Hematopoietic multipotent progenitor cell treated with erythropoietin and hydrocortisone succinate and interleukin-3 and kit ligand, for 17 days (in vitro differentiated cells): ENCODE data around the gene HPCA.

Source experiments
- DNase-seq: peaks from one replicate; pipeline ENCODE4 v3.0.0-alpha.2; 2015; ENCODE audit warnings: low spot score

HPCA gene

GRCh38 chr1:32890516-32891240 is 4.4 kb downstream of the HPCA start:
- no peak for DNase-seq

DNA sequence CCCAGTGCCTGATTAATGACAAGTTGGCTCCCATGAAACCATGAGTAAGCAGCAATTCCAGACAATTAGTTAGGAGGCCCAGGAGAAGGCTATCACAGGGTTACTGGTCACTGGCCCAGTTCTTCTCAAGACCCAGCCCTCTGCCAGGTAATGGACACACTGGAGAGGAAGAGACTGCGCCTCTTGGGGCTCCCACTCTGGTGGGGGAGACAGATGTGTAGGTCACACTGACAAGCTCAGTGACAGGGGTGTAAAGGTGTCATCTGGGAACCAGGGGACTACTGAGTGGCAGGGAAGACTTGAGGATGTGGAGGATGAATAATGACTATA is 4.9 kb downstream of the HPCA start:
- DNase-seq, result no peak

- no peak for DNase-seq
Measured at GRCh38 chr1:32891630-32892029, 5.3 kb downstream of the HPCA start.

GRCh38 chr1:32892368-32893197 is 6.3 kb downstream of the HPCA start:
- DNase-seq, result no peak

DNA sequence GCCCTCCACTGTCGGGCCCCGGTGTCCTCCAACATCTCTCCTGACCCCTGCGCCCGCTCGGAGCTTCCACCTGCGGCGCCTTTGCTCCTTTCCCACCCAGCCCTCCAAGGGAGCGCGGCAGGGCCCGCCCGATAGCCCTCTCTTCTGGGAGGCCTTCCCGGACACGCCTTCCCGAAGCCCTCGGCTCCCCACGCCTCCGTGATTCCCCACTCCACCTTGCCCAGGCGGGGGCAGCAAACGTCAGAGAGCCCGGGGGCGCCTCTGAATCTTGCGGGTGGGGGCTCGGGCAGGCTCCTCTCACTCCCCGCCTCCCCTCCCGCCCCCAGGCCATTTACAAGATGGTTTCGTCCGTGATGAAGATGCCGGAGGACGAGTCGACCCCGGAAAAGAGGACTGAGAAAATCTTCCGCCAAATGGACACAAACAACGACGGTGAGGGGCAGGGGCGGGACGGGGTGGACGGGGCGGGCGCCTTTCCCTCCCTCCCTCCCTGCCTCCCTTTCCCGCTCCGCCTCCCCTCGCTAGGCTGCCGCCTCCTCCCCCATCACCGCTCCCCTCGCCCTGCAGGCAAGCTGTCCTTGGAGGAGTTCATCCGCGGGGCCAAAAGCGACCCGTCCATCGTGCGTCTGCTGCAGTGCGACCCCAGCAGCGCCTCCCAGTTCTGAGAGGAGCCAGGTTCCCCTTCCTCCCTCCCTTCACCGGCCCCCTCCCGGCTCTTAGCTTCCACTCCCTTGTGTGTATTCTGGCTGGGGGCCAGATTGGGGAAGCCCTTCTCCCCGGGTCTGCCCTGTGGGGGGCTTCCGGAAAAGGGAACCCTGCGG is 7.1 kb downstream of the HPCA start:
- no peak for DNase-seq

DNA sequence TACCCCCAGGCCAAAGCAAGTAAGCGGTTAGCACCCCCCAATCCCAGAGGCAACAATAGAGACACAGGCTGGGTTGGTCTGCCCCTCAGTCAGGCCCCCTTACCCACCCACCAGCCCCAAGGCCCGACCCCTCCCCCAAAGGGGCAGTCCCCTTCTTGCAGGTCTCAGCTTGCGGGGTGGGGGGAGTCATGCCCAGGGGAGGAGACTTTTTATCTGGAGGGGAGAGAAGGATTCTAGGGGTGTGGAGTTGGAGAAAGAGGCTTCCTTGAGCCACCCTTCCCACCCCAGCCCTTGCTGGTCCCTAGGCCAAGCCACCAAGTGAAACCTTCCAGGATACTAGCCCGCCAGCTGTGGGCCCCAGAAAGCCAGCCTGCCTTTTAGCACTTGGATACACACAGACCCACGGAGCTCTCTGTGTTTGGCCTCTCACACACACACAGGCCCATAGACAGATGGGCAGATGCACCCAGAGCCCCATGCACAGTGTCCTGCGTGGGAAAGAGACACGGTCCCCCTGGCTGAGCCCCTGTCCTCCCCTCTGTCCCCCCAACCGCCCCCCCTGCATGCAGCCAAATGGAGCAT is 7.8 kb downstream of the HPCA start:
- no peak for DNase-seq

- DNase-seq, result no peak
Measured at GRCh38 chr1:32894681-32895080, 8.4 kb downstream of the HPCA start.

DNA sequence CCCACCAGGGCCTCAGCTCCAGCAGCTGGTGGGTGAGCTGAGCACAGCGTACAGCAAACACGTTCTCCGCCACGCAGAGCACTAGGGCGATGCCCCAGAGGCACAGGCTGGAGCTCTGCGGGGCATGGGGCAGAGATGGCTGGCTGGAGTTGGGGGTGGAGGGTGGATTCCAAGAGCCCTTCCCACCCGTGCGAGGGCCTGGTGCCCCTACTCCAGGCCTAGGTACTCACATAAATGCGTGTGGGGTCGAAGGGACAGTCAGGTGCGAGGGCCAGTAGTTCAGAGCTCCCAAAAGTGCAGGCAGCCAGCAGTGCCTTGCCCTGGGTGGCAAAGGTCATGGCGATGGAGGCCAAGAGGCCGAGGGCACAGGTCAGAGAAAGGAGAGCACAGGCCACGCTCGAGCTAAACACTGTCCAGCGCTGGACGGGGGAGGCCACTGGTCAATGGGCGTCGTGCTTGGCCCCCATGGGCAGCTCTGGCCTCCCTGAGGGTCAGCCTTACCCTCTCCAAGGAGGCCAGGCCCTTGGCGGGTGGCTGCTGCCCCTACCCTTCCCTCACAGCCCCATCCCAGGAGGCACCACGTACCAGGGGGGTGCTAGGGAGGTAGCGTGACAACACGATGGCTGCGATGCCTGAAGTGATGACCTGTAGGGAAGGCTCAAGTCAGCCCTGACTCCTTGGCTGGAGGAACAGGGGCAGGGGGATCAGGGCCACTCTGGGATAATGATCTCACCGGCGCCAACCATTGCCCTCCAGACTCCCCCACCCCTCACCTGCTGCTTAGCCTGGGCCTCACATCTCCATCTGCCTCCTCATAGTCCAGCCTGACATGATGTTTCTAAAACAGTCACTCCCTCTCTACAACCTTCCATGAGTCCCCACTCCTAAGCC is 9.3 kb downstream of the HPCA start:
- no peak for DNase-seq

GRCh38 chr1:32896451-32896850 is 10.2 kb downstream of the HPCA start:
- DNase-seq, result no peak

DNA sequence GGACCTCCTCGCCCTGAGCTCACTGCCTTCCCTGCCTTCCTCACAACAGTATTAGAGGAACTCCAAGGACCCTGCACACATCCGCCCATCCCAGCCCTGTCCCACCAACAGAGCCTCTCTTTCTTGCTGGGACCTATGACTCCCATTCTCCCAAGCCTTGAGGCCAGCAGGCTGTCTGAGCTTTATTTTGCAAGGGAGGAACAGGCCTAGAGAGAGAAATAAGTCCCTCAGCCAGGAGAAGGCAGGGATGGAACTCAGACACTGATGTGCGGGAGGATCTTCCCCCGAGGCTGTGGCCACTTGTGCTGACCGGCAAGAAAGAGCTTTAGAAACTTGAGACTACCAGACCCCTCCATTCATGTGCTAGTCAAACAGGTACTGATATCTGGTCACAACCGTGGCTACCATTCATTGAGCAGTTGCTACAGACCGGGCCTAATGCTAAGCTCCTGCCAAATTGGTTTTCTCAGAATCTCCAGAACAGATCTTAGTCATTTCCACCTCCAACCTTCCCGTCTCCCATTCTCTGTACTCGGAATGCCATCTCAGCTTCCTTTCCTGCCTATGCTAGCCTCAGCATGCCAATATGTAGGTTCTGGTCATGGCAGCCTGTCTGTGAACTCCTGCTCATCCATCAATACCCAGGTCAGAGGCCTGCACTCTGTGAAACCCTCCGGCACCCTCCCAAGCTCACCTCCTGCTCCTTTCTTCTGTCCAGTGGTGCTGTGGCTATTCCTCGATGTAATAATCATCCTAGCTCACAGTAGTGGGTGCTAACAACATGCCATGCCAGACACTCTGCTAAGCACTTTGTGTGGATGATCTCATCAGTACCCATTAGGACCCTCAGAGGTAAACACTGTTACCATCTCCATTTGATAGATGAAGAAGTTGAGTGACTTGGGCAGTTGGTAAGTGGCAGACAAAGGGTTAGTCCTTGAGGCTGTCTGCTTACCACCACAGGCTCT is 11.1 kb downstream of the HPCA start:
- DNase-seq, result no peak

- no peak for DNase-seq
Measured at GRCh38 chr1:32898056-32898455, 11.8 kb downstream of the HPCA start.

DNA sequence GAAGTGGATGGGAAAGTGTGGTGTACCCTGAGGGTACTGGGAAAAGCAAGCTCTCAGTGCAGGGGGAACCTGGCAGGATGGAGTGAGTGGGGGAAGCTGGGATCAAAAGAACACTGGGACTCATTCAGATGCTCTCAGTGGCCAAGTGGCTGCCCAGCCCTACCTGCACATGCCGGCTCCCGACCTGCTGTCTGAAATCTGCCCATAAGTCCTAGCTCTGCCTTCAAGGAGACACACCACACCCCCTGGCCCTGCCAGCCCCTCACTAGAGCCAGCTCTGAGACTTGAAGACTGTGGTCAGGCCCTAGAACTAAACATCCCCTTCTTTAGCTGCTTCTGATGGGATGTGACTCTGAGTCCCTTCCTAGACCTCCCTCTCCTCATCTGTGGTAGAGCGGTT is 12.7 kb downstream of the HPCA start:
- no peak for DNase-seq

- no peak for DNase-seq
Measured at GRCh38 chr1:32899586-32900296, 13.4 kb downstream of the HPCA start.

DNA sequence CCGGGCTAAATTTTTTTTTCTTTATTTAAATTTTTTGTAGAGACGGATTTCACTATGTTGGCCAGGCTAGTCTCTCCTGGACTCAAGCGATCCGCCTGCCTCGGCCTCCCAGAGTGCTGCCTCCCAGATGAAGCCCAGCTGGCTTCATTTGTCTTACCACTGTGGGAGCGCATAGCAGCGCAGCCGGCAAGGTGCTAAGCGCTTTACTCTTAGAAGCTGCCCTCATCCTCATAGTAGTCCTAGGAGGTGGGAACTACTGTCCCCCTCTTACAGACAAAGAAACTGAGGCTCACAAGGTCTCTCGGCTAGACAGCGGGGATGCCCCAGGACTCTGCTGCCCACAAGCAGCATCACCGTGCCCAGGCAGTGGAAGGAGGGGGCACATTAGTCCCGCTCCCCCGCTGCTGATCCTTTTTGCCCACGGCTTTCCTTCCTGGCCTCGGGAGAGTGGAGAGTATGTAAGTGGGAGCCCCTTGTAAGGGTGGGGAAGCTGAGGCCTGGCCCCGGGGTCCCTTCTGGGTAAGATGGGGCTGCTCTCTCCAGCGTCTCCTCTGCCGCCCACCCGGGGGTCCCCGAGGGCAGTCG is 14.2 kb downstream of the HPCA start:
- DNase-seq, result no peak

DNA sequence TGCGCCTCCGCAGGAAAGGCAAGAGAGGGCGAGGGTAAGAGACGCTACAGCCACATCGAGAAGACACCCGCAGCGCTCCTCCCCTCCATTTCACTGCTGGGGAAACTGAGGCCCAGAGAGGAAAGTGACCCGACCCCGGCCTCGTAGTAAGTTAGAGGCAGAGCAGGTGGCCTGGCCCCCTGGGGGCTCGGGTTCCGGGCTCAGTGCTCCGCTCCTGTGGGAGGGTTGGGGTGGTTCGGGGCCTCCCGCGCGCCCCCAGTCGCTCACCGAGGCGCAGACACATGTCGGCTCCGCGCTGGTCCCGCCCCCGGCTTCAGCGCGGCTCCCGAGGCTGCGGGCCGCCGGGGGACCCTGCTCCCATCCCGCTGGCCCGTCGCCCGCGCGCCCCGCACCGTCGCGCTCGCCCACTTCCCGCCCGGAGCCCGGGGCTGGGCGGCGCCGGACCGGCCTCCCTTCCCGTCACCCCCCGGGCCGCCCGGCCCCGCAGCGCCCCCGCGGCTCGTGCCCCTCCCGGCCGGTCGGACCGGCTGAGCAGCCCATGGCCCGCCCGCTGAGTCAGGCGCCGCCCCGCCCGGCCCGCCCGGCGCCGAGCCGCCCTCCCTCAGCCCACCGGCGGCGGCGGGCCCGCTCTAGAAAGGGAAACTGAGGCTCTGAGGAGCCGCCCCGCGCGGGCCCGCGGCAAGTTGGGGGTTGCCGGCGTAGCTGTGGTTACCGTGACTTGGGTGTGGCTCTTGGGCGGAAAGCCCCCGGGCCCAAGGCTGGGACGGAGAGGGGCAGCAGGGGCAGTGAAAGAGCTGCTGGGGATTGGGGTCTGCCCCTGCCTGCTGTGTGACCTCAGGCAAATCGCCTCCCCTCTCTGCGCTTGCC is 14.9 kb downstream of the HPCA start, which contains the start of gene TMEM54:
TMEM54 (minus strand) TSS at position 434 of the 867 bp plus-strand sequence; CDS start at position 283, 151 bp downstream.
- DNase-seq, result no peak

GRCh38 chr1:32901823-32902534 is 15.7 kb downstream of the HPCA start:
- no peak for DNase-seq

- DNase-seq, result no peak
Measured at GRCh38 chr1:32902535-32902920, 16.2 kb downstream of the HPCA start.
